Astrocyte (in vitro differentiated cells and primary cell): Measurements from ENCODE around the gene DPAGT1.

Experiments
- CTCF ChIP-seq: IDR thresholded peaks from 2 replicates; pipeline ENCODE4 v1.5.1; 2011; ENCODE audit warnings: low read depth, mild to moderate bottlenecking, inconsistent platforms, low read length, moderate library complexity; ENCODE audit not compliant: insufficient read depth
- EZH2 ChIP-seq: IDR thresholded peaks from 2 replicates; pipeline ENCODE4 v1.6.1; 2012; ENCODE audit warnings: mild to moderate bottlenecking, low read length, inconsistent platforms; ENCODE audit not compliant: insufficient read depth

GRCh38 chr11:119084663-119085436 is 16.8 kb downstream of the DPAGT1 start, which contains the start of gene HMBS:
- no peak for TF ChIP-seq CTCF
- TF ChIP-seq EZH2: no peak
